Panc1 (cell line): ENCODE data around the gene BICD1.

Experiments
- CTCF ChIP-seq: fragments of 450-650 bp; IDR thresholded peaks from 2 replicates; pipeline ENCODE4 v1.5.1; 2017; ENCODE audit warnings: mild to moderate bottlenecking
- POLR2AphosphoS5 ChIP-seq: IDR thresholded peaks from 2 replicates; pipeline ENCODE4 v1.6.1; 2012; ENCODE audit warnings: mild to moderate bottlenecking, low read depth, low read length, moderate library complexity
- REST ChIP-seq, 2 experiments: IDR thresholded peaks; 2 replicates each; pipeline ENCODE4 v1.6.1; 2011 to 2012; ENCODE audit warnings: low read depth in 2 of 2, control low read depth in 1 of 2, low read length in 1 of 2, mild to moderate bottlenecking in 1 of 2, moderate library complexity in 1 of 2; ENCODE audit not compliant: insufficient read depth in 1 of 2
- SIN3A ChIP-seq: IDR thresholded peaks from 2 replicates; pipeline ENCODE4 v1.6.1; 2012; ENCODE audit warnings: low read depth, mild to moderate bottlenecking, low read length, moderate library complexity, borderline replicate concordance; ENCODE audit not compliant: insufficient read depth
- TCF7L2 ChIP-seq: IDR thresholded peaks from 2 replicates; pipeline ENCODE4 v1.6.1; 2011; ENCODE audit warnings: mild to moderate bottlenecking, low read depth, low read length, inconsistent platforms

- no peak for TF ChIP-seq CTCF
- TF ChIP-seq REST (IDR thresholded peaks at IDR 0.05; ENCODE audit: insufficient read depth in 1 of 2, low read depth in 2 of 2, low read length in 1 of 2) = no peak
- TF ChIP-seq POLR2AphosphoS5 = no peak
- no peak for TF ChIP-seq SIN3A
- no peak for TF ChIP-seq TCF7L2
Observed at GRCh38 chr12:32102234-32102633, 4.4 kb upstream of the BICD1 start.
